Psoas muscle (tissue), 8 donors: ENCODE data around the gene SGSM1. TPM values are rescaled to one million over a fixed set of nuclear protein-coding genes. Genes with fewer than 3 reads are reported as not detected.

Experiments
- ATAC-seq, 4 donors: fragments of 200-7000 bp; cut with Tn5 transposase; one replicate each; pipeline ENCODE4 v1.9.1; 2020; ENCODE audit warnings: moderate library complexity in 3 of 4, mild to moderate bottlenecking in 2 of 4
- DNase-seq, 2 donors: peaks; one replicate each; pipeline ENCODE4 v3.0.0-alpha.2; 2020
- H3K27ac ChIP-seq: fragments of 200-600 bp; one replicate; pipeline ENCODE4 v1.8.0; 2022
- H3K27me3 ChIP-seq, 3 donors: fragments of 200-600 bp in 1 of 3; one replicate each; pipeline versions ENCODE4 v1.6.1 to v1.8.0; 2013 to 2022; ENCODE audit warnings: low read length in 2 of 3, mild to moderate bottlenecking in 2 of 3, moderate library complexity in 1 of 3; ENCODE audit not compliant: insufficient read depth in 3 of 3
- H3K36me3 ChIP-seq, 2 donors: fragments of 200-600 bp in 1 of 2; one replicate each; pipeline versions ENCODE4 v1.6.1 to v1.8.0; 2013 to 2022; ENCODE audit warnings: low read depth in 1 of 2, mild to moderate bottlenecking in 1 of 2, moderate library complexity in 1 of 2; ENCODE audit not compliant: insufficient read depth in 1 of 2
- H3K4me1 ChIP-seq: fragments of 200-600 bp; one replicate; pipeline ENCODE4 v1.8.0; 2022
- H3K4me3 ChIP-seq: fragments of 200-600 bp; one replicate; pipeline ENCODE4 v1.8.0; 2022; ENCODE audit warnings: mild to moderate bottlenecking
- H3K9me3 ChIP-seq: fragments of 200-600 bp; one replicate; pipeline ENCODE4 v1.8.0; 2022
- CTCF ChIP-seq: fragments of 200-600 bp; IDR thresholded peaks from one replicate; pipeline ENCODE4 v1.8.0; 2022; ENCODE audit warnings: antibody characterized with exemption
- WGBS, 3 donors: extraction: QIAGEN DNeasy Blood & Tissue Kit; methylation state at CpG; one replicate each; pipeline versions ENCODE4 v1.1.6 to v1.1.7; 2013; 5-methylcytosine and 5-hydroxymethylcytosine counted together
- intact Hi-C, 2 donors: fragments of 100-400 bp; cut with DNase I; formaldehyde crosslinking; loops; one replicate each; pipeline versions ENCODE4 v1.11.0 to v1.14.2; 2022
- polyA plus RNA-seq, 3 donors: library from polyadenylated mRNA; stranded (reverse); fragments of 200-250 nt; gene quantifications; one replicate each; pipeline ENCODE4 v1.2.3, GENCODE V29; 2013
- total RNA-seq, 4 donors: library from RNA; stranded (reverse); fragmentation: NEBNext Ultra II Directional in 2 of 4; extraction: Animal tissue kit (Norgen Biotek cat#: 25700) in 2 of 4; gene quantifications; one replicate each; pipeline versions ENCODE4 v1.2.1 to v1.2.4, GENCODE V29; 2021 to 2023
- donor health status: healthy with polysubstance abuse.
- donor health status: DM: no; HTN: no; CAD: no; lungs with moderate emphysema.
- donor health status: Bipolar disorder and iron deficiency.
- donor health status: healthy.
- donor health status: DM: yes; HTN: yes; CAD: no.
- donor health status: DM: no; HTN: no; CAD: no.
- donor health status: DM: no; HTN: no; CAD: no.
- donor health status: DM: yes; HTN: yes; CAD: no.

SGSM1 gene
- total and polyA plus RNA-seq, 7 donors, result 0.03 to 0.98 (median 0.32) TPM

GRCh38 chr22:24976442-24977218 is 170.6 kb downstream of the SGSM1 start:
- Histone ChIP-seq H3K4me1 (no peaks in the 10 kb centered on the region), H3K27me3 (no peaks in the 10 kb centered on the region), H3K9me3 (no peaks in the 10 kb centered on the region), H3K4me3 (no peak overlapping the region), H3K27ac (peak overlapping the region; percentile 71), H3K36me3 (no peaks in the 10 kb centered on the region)
- ATAC-seq (peak in 1 of 4 donors; percentile 18), DNase-seq (peak in 1 of 2 donors; percentile 59)
- TF ChIP-seq CTCF, result no peak
- WGBS, 3 donors, result 39 to 60% (median 46%) methylated on average over 18 of the region's 18 CpGs
- intact Hi-C loops, result no loop called here

Other genes starting within 250 kb of the SGSM1 start
- 1 to 10 TPM in 3 of 4 donors, under 1 TPM in 1; 0.93 to 4.1 (median 2.7) TPM for gene LRRC75B, start 213.1 kb upstream of the SGSM1 start, total RNA-seq
- gene LRRC75B, start 213.1 kb upstream of the SGSM1 start, polyA plus RNA-seq, result 1 to 10 TPM in 2 of 3 donors, under 1 TPM in 1; 0.99 to 3.9 (median 2.0) TPM
- 1 to 10 TPM in 2 of 4 donors, under 1 TPM in 2; 0.71 to 2.6 (median 1.7) TPM for gene GGT1, start 203.0 kb upstream of the SGSM1 start, total RNA-seq
- gene GGT1, start 203.0 kb upstream of the SGSM1 start, polyA plus RNA-seq, result 1 to 10 TPM in 1 of 3 donors, under 1 TPM in 2; 0.52 to 1.3 (median 0.97) TPM
- not detected for gene PIWIL3, start 31.5 kb upstream of the SGSM1 start, total RNA-seq
- gene PIWIL3, start 31.5 kb upstream of the SGSM1 start, polyA plus RNA-seq, result not detected
- not detected for gene LHFPL7, start 140.5 kb downstream of the SGSM1 start, total RNA-seq
- not detected for gene LHFPL7, start 140.5 kb downstream of the SGSM1 start, polyA plus RNA-seq
- gene KIAA1671, start 146.5 kb downstream of the SGSM1 start, total RNA-seq, result 10 to 100 TPM; 12.2 to 56.9 (median 26.1) TPM
- gene KIAA1671, start 146.5 kb downstream of the SGSM1 start, polyA plus RNA-seq, result 10 to 100 TPM in 1 of 3 donors, 1 to 10 TPM in 2; 1.9 to 15.8 (median 8.8) TPM